HEK293 (cell line): Measurements from ENCODE around the gene CLTCL1.

Experiments used
- CTCF ChIA-PET: fragments of 350-600 bp; formaldehyde crosslinking; extraction: SDS; loops from one replicate; lab custom pipeline; 2021; ENCODE audit warnings: antibody characterized with exemption; lab: Yijun Ruan, JAX
- POLR2A ChIA-PET: fragments of 300-600 bp; formaldehyde crosslinking; extraction: SDS; loops from one replicate; lab custom pipeline; 2020; ENCODE audit warnings: antibody characterized with exemption, inconsistent platforms; lab: Yijun Ruan, JAX
- H3K27ac ChIP-seq: fragments of 200-500 bp; sonication (Bioruptor generic); 2 replicates; pipeline ENCODE4 v1.5.1; 2014; ENCODE audit warnings: low read depth, low read length, control low read depth, inconsistent platforms; ENCODE audit errors: extremely low read depth
- H3K36me3 ChIP-seq, 2 experiments: fragments of 200-500 bp in 1 of 2; sonication (Bioruptor generic) in 1 of 2; 1 replicate in 1 of 2; 2 replicates in 1 of 2; pipeline ENCODE4 v1.5.1; 2014 to 2017; ENCODE audit warnings: inconsistent platforms in 2 of 2, low read length in 2 of 2; ENCODE audit not compliant: control insufficient read depth in 2 of 2, insufficient read depth in 1 of 2
- H3K4me1 ChIP-seq: fragments of 200-500 bp; sonication (Bioruptor generic); 2 replicates; pipeline ENCODE4 v1.5.1; 2014; ENCODE audit warnings: mild to moderate bottlenecking, low read length, inconsistent platforms; ENCODE audit not compliant: control insufficient read depth, insufficient read depth
- H3K4me3 ChIP-seq: 2 replicates; pipeline ENCODE4 v1.5.1; 2011; ENCODE audit warnings: low read depth, mild to moderate bottlenecking, control low read depth, low read length, moderate library complexity
- H3K9me3 ChIP-seq: fragments of 200-500 bp; sonication (Bioruptor generic); 2 replicates; pipeline ENCODE4 v1.5.1; 2014; ENCODE audit warnings: low read depth, low read length, inconsistent platforms; ENCODE audit not compliant: control insufficient read depth, insufficient read depth
- MEIS1 ChIP-seq: sonication (generic); formaldehyde crosslinking; IDR thresholded peaks from 2 replicates; pipeline ENCODE4 v1.8.1; 2022; ENCODE audit warnings: missing genetic modification reagents, mild to moderate bottlenecking, borderline replicate concordance
- OVOL3 ChIP-seq: fragments of 450-650 bp; formaldehyde crosslinking; IDR thresholded peaks from 2 replicates; pipeline ENCODE4 v1.5.1; 2016; ENCODE audit warnings: missing biosample characterization, missing genetic modification characterization
- PRDM1 ChIP-seq: fragments of 450-650 bp; formaldehyde crosslinking; IDR thresholded peaks from 2 replicates; pipeline ENCODE4; 2016; ENCODE audit warnings: missing biosample characterization, missing genetic modification characterization
- PRDM2 ChIP-seq: fragments of 450-650 bp; formaldehyde crosslinking; IDR thresholded peaks from 2 replicates; pipeline ENCODE4 v1.5.1; 2016; ENCODE audit warnings: missing biosample characterization, missing genetic modification characterization, borderline replicate concordance
- REST ChIP-seq: fragments of 450-650 bp; formaldehyde crosslinking; IDR thresholded peaks from 2 replicates; pipeline ENCODE4 v1.5.1; 2016; ENCODE audit warnings: missing biosample characterization, missing genetic modification characterization
- SP3 ChIP-seq: fragments of 450-650 bp; formaldehyde crosslinking; IDR thresholded peaks from 2 replicates; pipeline ENCODE4 v1.5.1; 2016; ENCODE audit warnings: missing biosample characterization, missing genetic modification characterization
- TCF7L2 ChIP-seq: IDR thresholded peaks from 2 replicates; pipeline ENCODE4 v1.6.1; 2011; ENCODE audit warnings: low read depth, mild to moderate bottlenecking, inconsistent platforms, low read length, moderate library complexity, borderline replicate concordance
- YY2 ChIP-seq: fragments of 450-650 bp; formaldehyde crosslinking; IDR thresholded peaks from 2 replicates; pipeline ENCODE4 v1.5.1; 2016; ENCODE audit warnings: missing biosample characterization, missing genetic modification characterization
- ZNF112 ChIP-seq: fragments of 450-650 bp; formaldehyde crosslinking; IDR thresholded peaks from 2 replicates; pipeline ENCODE4 v1.5.0; 2017; ENCODE audit warnings: missing biosample characterization, missing genetic modification characterization
- ZNF140 ChIP-seq: fragments of 450-650 bp; formaldehyde crosslinking; IDR thresholded peaks from 2 replicates; pipeline ENCODE4 v1.5.1; 2016; ENCODE audit warnings: missing biosample characterization, missing genetic modification characterization
- ZNF146 ChIP-seq: fragments of 450-650 bp; formaldehyde crosslinking; IDR thresholded peaks from 2 replicates; pipeline ENCODE4 v1.5.1; 2016; ENCODE audit warnings: missing biosample characterization, missing genetic modification characterization
- ZNF155 ChIP-seq: fragments of 450-650 bp; formaldehyde crosslinking; IDR thresholded peaks from 2 replicates; pipeline ENCODE4 v1.5.1; 2016; ENCODE audit warnings: missing biosample characterization, missing genetic modification characterization
- ZNF157 ChIP-seq: fragments of 450-650 bp; formaldehyde crosslinking; IDR thresholded peaks from 2 replicates; pipeline ENCODE4 v1.5.1; 2016; ENCODE audit warnings: missing biosample characterization, missing genetic modification characterization
- ZNF214 ChIP-seq: fragments of 450-650 bp; formaldehyde crosslinking; IDR thresholded peaks from 2 replicates; pipeline ENCODE4 v1.5.1; 2017; ENCODE audit warnings: missing biosample characterization, mild to moderate bottlenecking, missing genetic modification characterization, borderline replicate concordance
- ZNF549 ChIP-seq: fragments of 450-650 bp; IDR thresholded peaks from 2 replicates; pipeline ENCODE4 v1.5.1; 2018; ENCODE audit warnings: missing biosample characterization, missing genetic modification characterization, mild to moderate bottlenecking, inconsistent platforms, moderate library complexity
- ZNF558 ChIP-seq: fragments of 450-650 bp; formaldehyde crosslinking; IDR thresholded peaks from 2 replicates; pipeline ENCODE4 v1.5.1; 2016; ENCODE audit warnings: missing biosample characterization, missing genetic modification characterization
- ZNF571 ChIP-seq: fragments of 450-650 bp; formaldehyde crosslinking; IDR thresholded peaks from 2 replicates; pipeline ENCODE4 v1.5.0; 2017; ENCODE audit warnings: missing biosample characterization, missing genetic modification characterization
- ZNF623 ChIP-seq: fragments of 450-650 bp; formaldehyde crosslinking; IDR thresholded peaks from 2 replicates; pipeline ENCODE4 v1.5.1; 2016; ENCODE audit warnings: missing biosample characterization, missing genetic modification characterization
- ZNF658 ChIP-seq: fragments of 450-650 bp; formaldehyde crosslinking; IDR thresholded peaks from 2 replicates; pipeline ENCODE4; 2016; ENCODE audit warnings: missing biosample characterization, missing genetic modification characterization
- ZNF76 ChIP-seq: fragments of 450-650 bp; formaldehyde crosslinking; IDR thresholded peaks from 2 replicates; pipeline ENCODE4; 2016; ENCODE audit warnings: low read depth, missing biosample characterization, missing genetic modification characterization, borderline replicate concordance
- ZNF791 ChIP-seq: fragments of 450-650 bp; formaldehyde crosslinking; IDR thresholded peaks from 2 replicates; pipeline ENCODE4 v1.5.1; 2016; ENCODE audit warnings: missing biosample characterization, missing genetic modification characterization
- ZNF792 ChIP-seq: fragments of 450-650 bp; formaldehyde crosslinking; IDR thresholded peaks from 2 replicates; pipeline ENCODE4 v1.5.1; 2016; ENCODE audit warnings: missing biosample characterization, missing genetic modification characterization
- TF ChIP-seq, protein P1 (sequence below): fragments of 450-650 bp; formaldehyde crosslinking; IDR thresholded peaks from 2 replicates; pipeline ENCODE4 v1.5.1; 2016; ENCODE audit warnings: missing biosample characterization, missing genetic modification characterization

Gene CLTCL1

GRCh38 chr22:19134176-19134831 is 157.2 kb downstream of the CLTCL1 start (continued):
- no peak for TF ChIP-seq ZNF157 (tag by site-specific recombination)
- TF ChIP-seq ZNF112 = no peak
- TF ChIP-seq TCF7L2 = no peak
- TF ChIP-seq MEIS1 (CRISPR knock-in tag) = no peak
- TF ChIP-seq ZNF658 = no peak
- no peak for TF ChIP-seq ZNF791
- no peak for TF ChIP-seq ZNF76 (tag by site-specific recombination)

GRCh38 chr22:19133561-19133960 is 158.0 kb downstream of the CLTCL1 start:
- H3K27ac ChIP-seq = no peak overlapping the region
- H3K4me1 ChIP-seq = no peaks in the 10 kb centered on the region
- H3K36me3 ChIP-seq = peaks cover 4 to 76% of the 10 kb centered on the region in 2 experiments; a peak in 2 of 3 replicates
- ChIA-PET POLR2A (interaction anchor here (1.1 to 4.8 kb wide), 3 partner anchors 11 to 30 kb away, joined by 7 to 26 read pairs (median 8); partner anchors contain the start of genes DGCR2 and ESS2), CTCF (interaction anchor here (0.7 kb wide), 1 partner anchor 45 kb away, joined by 3 read pairs; the partner anchor contains the start of gene SLC25A1)
- no peak overlapping the region for H3K4me3 ChIP-seq
- no peak for TF ChIP-seq ZNF214 (tag by site-specific recombination)
- TF ChIP-seq ZNF571 = no peak
- TF ChIP-seq OVOL3 = no peak
- TF ChIP-seq ZNF146 (tag by site-specific recombination) = no peak
- TF ChIP-seq, protein P1, sequence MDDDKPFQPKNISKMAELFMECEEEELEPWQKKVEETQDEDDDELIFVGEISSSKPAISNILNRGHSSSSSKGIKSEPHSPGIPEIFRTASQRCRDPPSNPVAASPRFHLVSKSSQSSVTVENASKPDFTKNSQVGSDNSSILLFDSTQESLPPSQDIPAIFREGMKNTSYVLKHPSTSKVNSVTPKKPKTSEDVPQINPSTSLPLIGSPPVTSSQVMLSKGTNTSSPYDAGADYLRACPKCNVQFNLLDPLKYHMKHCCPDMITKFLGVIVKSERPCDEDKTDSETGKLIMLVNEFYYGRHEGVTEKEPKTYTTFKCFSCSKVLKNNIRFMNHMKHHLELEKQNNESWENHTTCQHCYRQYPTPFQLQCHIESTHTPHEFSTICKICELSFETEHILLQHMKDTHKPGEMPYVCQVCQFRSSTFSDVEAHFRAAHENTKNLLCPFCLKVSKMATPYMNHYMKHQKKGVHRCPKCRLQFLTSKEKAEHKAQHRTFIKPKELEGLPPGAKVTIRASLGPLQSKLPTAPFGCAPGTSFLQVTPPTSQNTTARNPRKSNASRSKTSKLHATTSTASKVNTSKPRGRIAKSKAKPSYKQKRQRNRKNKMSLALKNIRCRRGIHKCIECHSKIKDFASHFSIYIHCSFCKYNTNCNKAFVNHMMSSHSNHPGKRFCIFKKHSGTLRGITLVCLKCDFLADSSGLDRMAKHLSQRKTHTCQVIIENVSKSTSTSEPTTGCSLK (tag by site-specific recombination) = no peak
- TF ChIP-seq SP3 (tag by site-specific recombination) = no peak
- TF ChIP-seq ZNF623 (tag by site-specific recombination) = no peak
- TF ChIP-seq ZNF549 (tag by site-specific recombination) = no peak
- no peak for TF ChIP-seq PRDM1 (tag by site-specific recombination)
- TF ChIP-seq ZNF558 (tag by site-specific recombination) = no peak
- no peak for TF ChIP-seq YY2 (tag by site-specific recombination)
- TF ChIP-seq REST (tag by site-specific recombination) = no peak
- no peak for TF ChIP-seq ZNF140 (tag by site-specific recombination)
- no peak for TF ChIP-seq PRDM2 (tag by site-specific recombination)
- no peak for TF ChIP-seq ZNF792 (tag by site-specific recombination)
- TF ChIP-seq ZNF155 (tag by site-specific recombination) = no peak
- no peaks in the 10 kb centered on the region for H3K9me3 ChIP-seq
